ENCODE results near the gene LYZL6. TPM values are rescaled to one million over a fixed set of nuclear protein-coding genes. Genes with fewer than 3 reads are reported as not detected.

Gene LYZL6
- total RNA-seq, 1 donor = not detected

- no peak overlapping the region for H3K4me3 ChIP-seq (ENCODE audit: low read depth, low read length)
- DNase-seq (ENCODE audit: low read depth) = no peak
- no peak for TF ChIP-seq CTCF (IDR thresholded peaks at IDR 0.05; ENCODE audit: insufficient read depth, low read depth, low read length)
These were observed 19.9 kb downstream of the LYZL6 start for GRCh38 chr17:35923609-35924114.

GRCh38 chr17:35920229-35920628 lies 23.3 kb downstream of the LYZL6 start:
- no peak for TF ChIP-seq CTCF (IDR thresholded peaks at IDR 0.05; ENCODE audit: insufficient read depth, low read depth, low read length)

GRCh38 chr17:35918665-35919064 lies 24.8 kb downstream of the LYZL6 start:
- DNase-seq (ENCODE audit: low read depth) = no peak
- no peak for TF ChIP-seq CTCF (IDR thresholded peaks at IDR 0.05; ENCODE audit: insufficient read depth, low read depth, low read length)
- no peak overlapping the region for H3K4me3 ChIP-seq (ENCODE audit: low read depth, low read length)

More at GRCh38 chr17:35920229-35920628, 23.3 kb downstream of the LYZL6 start:
- H3K4me3 ChIP-seq (ENCODE audit: low read depth, low read length) = no peak overlapping the region
- DNase-seq (ENCODE audit: low read depth) = no peak

GRCh38 chr17:35917519-35918213 lies 25.8 kb downstream of the LYZL6 start:
- no peak for DNase-seq (ENCODE audit: low read depth)
- H3K4me3 ChIP-seq (ENCODE audit: low read depth, low read length) = no peak overlapping the region
- TF ChIP-seq CTCF (IDR thresholded peaks at IDR 0.05; ENCODE audit: insufficient read depth, low read depth, low read length) = no peak

GRCh38 chr17:35915153-35915964 lies 28.2 kb downstream of the LYZL6 start:
- no peak for TF ChIP-seq CTCF (IDR thresholded peaks at IDR 0.05; ENCODE audit: insufficient read depth, low read depth, low read length)
- no peak for DNase-seq (ENCODE audit: low read depth)
- no peak overlapping the region for H3K4me3 ChIP-seq (ENCODE audit: low read depth, low read length)

- TF ChIP-seq CTCF (IDR thresholded peaks at IDR 0.05; ENCODE audit: insufficient read depth, low read depth, low read length) = no peak
- DNase-seq (ENCODE audit: low read depth) = no peak
- no peak overlapping the region for H3K4me3 ChIP-seq (ENCODE audit: low read depth, low read length)
These were observed 29.2 kb downstream of the LYZL6 start for GRCh38 chr17:35914354-35914753.

Data from fibroblast of villous mesenchyme (primary cell).